SK-N-SH (cell line): ENCODE results near the gene EMILIN2. TPM values are rescaled to one million over a fixed set of nuclear protein-coding genes. Genes with fewer than 3 reads are reported as not detected.

ENCODE experiments used
- CTCF ChIA-PET: fragments of 300-600, 350-600 bp; formaldehyde crosslinking; extraction: SDS; loops from one replicate; lab custom pipeline; 2021; lab: Yijun Ruan, JAX
- POLR2A ChIA-PET: fragments of 350-600 bp; sonication (Branson Sonifier 250); formaldehyde crosslinking; extraction: SDS; loops from one replicate; lab custom pipeline; 2020; ENCODE audit warnings: antibody characterized with exemption, inconsistent platforms; lab: Yijun Ruan, JAX
- DNase-seq: peaks from one replicate; pipeline ENCODE4 v3.0.0; 2012
- H2AFZ ChIP-seq: fragments of 200-600 bp; sonication (generic); 2 replicates; pipeline ENCODE4 v1.8.1; 2016; ENCODE audit warnings: antibody characterized with exemption, mild to moderate bottlenecking, low read depth
- H3F3A ChIP-seq: fragments of 200-600 bp; sonication (generic); replicated peaks from 2 replicates; pipeline ENCODE3; 2016; ENCODE audit warnings: antibody characterized with exemption, mild to moderate bottlenecking; ENCODE audit not compliant: insufficient read depth
- H3K27ac ChIP-seq, 2 experiments: fragments of 200-500 bp in 1 of 2; fragments of 200-600 bp in 1 of 2; sonication (Bioruptor generic) in 1 of 2; sonication (generic), shearing (Covaris generic) in 1 of 2; 2 replicates each; pipeline versions ENCODE4 v1.5.1 to v1.6.1; 2014 to 2016; ENCODE audit warnings: low read depth in 2 of 2, inconsistent platforms in 1 of 2, low read length in 1 of 2, mild to moderate bottlenecking in 1 of 2, mixed read lengths in 1 of 2
- H3K27me3 ChIP-seq: fragments of 200-600 bp; sonication (generic), shearing (Covaris generic); 2 replicates; pipeline ENCODE4 v1.6.1; 2016; ENCODE audit warnings: mixed run types; ENCODE audit not compliant: insufficient read depth
- H3K36me3 ChIP-seq, 2 experiments: fragments of 200-500 bp in 1 of 2; fragments of 200-600 bp in 1 of 2; sonication (Bioruptor generic) in 1 of 2; sonication (generic) in 1 of 2; replicated peaks in 1 of 2; 2 replicates each; pipeline versions ENCODE3 to v1.5.1; 2014 to 2016; ENCODE audit warnings: low read length in 1 of 2, mild to moderate bottlenecking in 1 of 2; ENCODE audit not compliant: insufficient read depth in 2 of 2, control insufficient read depth in 1 of 2
- H3K4me1 ChIP-seq, 2 experiments: fragments of 200-500 bp in 1 of 2; fragments of 200-600 bp in 1 of 2; sonication (Bioruptor generic) in 1 of 2; sonication (generic), shearing (Covaris generic) in 1 of 2; 2 replicates each; pipeline versions ENCODE4 v1.5.1 to v1.6.1; 2014 to 2016; ENCODE audit warnings: low read depth in 1 of 2, low read length in 1 of 2, mixed run types in 1 of 2; ENCODE audit not compliant: insufficient read depth in 2 of 2, control insufficient read depth in 1 of 2
- H3K4me2 ChIP-seq: fragments of 200-600 bp; sonication (generic), shearing (Covaris generic); 2 replicates; pipeline ENCODE4 v1.6.1; 2017; ENCODE audit warnings: mixed run types
- H3K4me3 ChIP-seq, 2 experiments: fragments of 200-500 bp in 1 of 2; fragments of 200-600 bp in 1 of 2; sonication (Bioruptor generic) in 1 of 2; sonication (generic), shearing (Covaris generic) in 1 of 2; 2 replicates each; pipeline versions ENCODE4 v1.5.1 to v1.8.1; 2014 to 2016; ENCODE audit warnings: low read depth in 2 of 2, inconsistent platforms in 1 of 2, low read length in 1 of 2, mild to moderate bottlenecking in 1 of 2, mixed read lengths in 1 of 2, moderate library complexity in 1 of 2
- H3K79me2 ChIP-seq: fragments of 200-600 bp; sonication (generic); 2 replicates; pipeline ENCODE4 v1.8.1; 2017; ENCODE audit warnings: mild to moderate bottlenecking; ENCODE audit not compliant: insufficient read depth
- H3K9ac ChIP-seq: fragments of 200-600 bp; sonication (generic); 2 replicates; pipeline ENCODE4 v1.6.1; 2017; ENCODE audit warnings: mixed run types
- H3K9me2 ChIP-seq: fragments of 200-600 bp; sonication (generic); 2 replicates; pipeline ENCODE4 v1.6.1; 2017; ENCODE audit warnings: mixed run types
- H3K9me3 ChIP-seq: fragments of 200-600 bp; sonication (generic); 2 replicates; pipeline ENCODE4 v1.6.1; 2017; ENCODE audit warnings: mixed run types, mild to moderate bottlenecking, moderate library complexity
- H4K20me1 ChIP-seq: fragments of 200-600 bp; sonication (generic); 2 replicates; pipeline ENCODE4 v1.6.1; 2017; ENCODE audit warnings: mild to moderate bottlenecking, mixed run types; ENCODE audit not compliant: insufficient read depth
- CTCF ChIP-seq: fragments of 200-600 bp; sonication (generic); IDR thresholded peaks from 2 replicates; pipeline ENCODE4 v1.6.1; 2017; ENCODE audit warnings: antibody characterized with exemption, mild to moderate bottlenecking, moderate library complexity
- EP300 ChIP-seq, 2 experiments: IDR thresholded peaks; 2 replicates each; pipeline versions ENCODE4 v1.4.0 to v1.6.1; 2012; ENCODE audit warnings: borderline replicate concordance in 1 of 2, low read depth in 1 of 2, low read length in 1 of 2
- FOSL2 ChIP-seq: IDR thresholded peaks from 2 replicates; pipeline ENCODE4 v1.4.0; 2012; ENCODE audit warnings: low read depth, mild to moderate bottlenecking, moderate library complexity, borderline replicate concordance
- FOXM1 ChIP-seq: IDR thresholded peaks from 2 replicates; pipeline ENCODE4 v1.4.0; 2012; ENCODE audit warnings: low read depth, mild to moderate bottlenecking
- GABPA ChIP-seq: IDR thresholded peaks from 2 replicates; pipeline ENCODE4 v1.4.0; 2012; ENCODE audit warnings: low read depth, mild to moderate bottlenecking
- JUND ChIP-seq: IDR thresholded peaks from 2 replicates; pipeline ENCODE4 v1.4.0; 2012
- MAX ChIP-seq: IDR thresholded peaks from 2 replicates; pipeline ENCODE4 v1.4.0; 2012; ENCODE audit warnings: low read depth
- NFIC ChIP-seq: IDR thresholded peaks from 2 replicates; pipeline ENCODE4 v1.4.0; 2012; ENCODE audit warnings: borderline replicate concordance
- NRF1 ChIP-seq: IDR thresholded peaks from 2 replicates; pipeline ENCODE4 v1.6.1; 2012; ENCODE audit warnings: low read depth, mild to moderate bottlenecking, low read length
- POLR2AphosphoS5 ChIP-seq: IDR thresholded peaks from 2 replicates; pipeline ENCODE4 v1.6.1; 2012; ENCODE audit warnings: low read depth, low read length
- RAD21 ChIP-seq: IDR thresholded peaks from 2 replicates; pipeline ENCODE4 v1.6.1; 2012; ENCODE audit warnings: mild to moderate bottlenecking, low read length
- RCOR1 ChIP-seq: fragments of 150-350 bp; IDR thresholded peaks from 2 replicates; pipeline ENCODE4 v1.6.1; 2017; ENCODE audit warnings: antibody characterized with exemption, low read length
- REST ChIP-seq: IDR thresholded peaks from 2 replicates; pipeline ENCODE4 v1.6.1; 2012; ENCODE audit warnings: mild to moderate bottlenecking, low read depth, low read length, moderate library complexity
- RFX5 ChIP-seq: IDR thresholded peaks from 2 replicates; pipeline ENCODE4 v1.6.1; 2012; ENCODE audit warnings: mild to moderate bottlenecking, improper control_type of control experiment, low read length
- SMC3 ChIP-seq: IDR thresholded peaks from 2 replicates; pipeline ENCODE4 v1.6.1; 2012; ENCODE audit warnings: low read depth, low read length, improper control_type of control experiment
- TAF1 ChIP-seq: IDR thresholded peaks from 2 replicates; pipeline ENCODE4 v1.6.1; 2012; ENCODE audit warnings: low read depth, mild to moderate bottlenecking, low read length, moderate library complexity, borderline replicate concordance
- YY1 ChIP-seq: IDR thresholded peaks from 2 replicates; pipeline ENCODE4 v1.4.0; 2012; ENCODE audit warnings: low read depth, mild to moderate bottlenecking
- WGBS: methylation state at CpG from one replicate; pipeline ENCODE4 v1.1.6; 2017; ENCODE audit warnings: low lambda C conversion rate; 5-methylcytosine and 5-hydroxymethylcytosine counted together
- polyA plus RNA-seq, 3 experiments: library from polyadenylated mRNA; depleted of rRNA; stranded (reverse); fragments of >200 nt; gene quantifications; 2 replicates each; pipeline ENCODE4 v1.2.3, GENCODE V29; 2012
- TF ChIP-seq, protein P1 (sequence below): IDR thresholded peaks from 2 replicates; pipeline ENCODE4 v1.4.0; 2012; ENCODE audit warnings: low read depth, borderline replicate concordance
- TF ChIP-seq, protein P2 (sequence below): IDR thresholded peaks from 2 replicates; pipeline ENCODE4; 2012

EMILIN2 gene
- polyA plus RNA-seq, 1 of the 3 experiments (the other 2 are of a cell fraction) = 1.4 TPM

DNA sequence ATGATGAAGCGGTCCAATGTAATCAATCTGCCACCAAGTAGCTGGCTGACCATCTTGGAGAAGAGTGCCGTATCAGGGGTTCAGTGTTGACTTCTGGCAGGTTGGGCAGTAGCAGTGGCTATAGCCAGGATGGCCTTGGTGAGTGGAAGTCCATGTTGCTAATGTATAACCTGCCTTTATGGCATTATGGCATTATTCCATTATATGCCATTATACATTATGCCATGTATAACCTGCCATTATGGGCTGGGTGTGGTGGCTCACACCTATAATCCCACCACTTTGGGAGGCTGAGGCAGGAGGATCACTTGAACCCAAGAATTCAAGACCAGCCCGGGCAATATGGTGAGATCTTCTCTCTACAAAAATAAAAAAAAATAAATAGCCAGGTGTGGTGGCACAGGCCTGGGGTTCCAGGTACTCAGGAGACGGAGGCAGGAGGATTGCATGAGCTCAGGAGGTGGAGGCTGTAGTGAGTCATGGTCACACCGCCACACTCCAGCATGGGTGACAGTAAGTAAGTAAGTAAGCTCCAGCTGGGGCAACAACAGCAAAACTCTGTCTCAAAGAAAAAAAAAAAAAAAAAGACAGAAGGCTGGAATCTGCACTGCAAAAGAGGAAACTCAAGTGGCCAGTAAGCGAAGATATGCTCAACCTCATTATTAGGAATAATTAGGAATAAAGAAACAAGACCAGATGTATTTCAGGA lies 24.4 kb upstream of the EMILIN2 start (continued):
- TF ChIP-seq, protein P1, sequence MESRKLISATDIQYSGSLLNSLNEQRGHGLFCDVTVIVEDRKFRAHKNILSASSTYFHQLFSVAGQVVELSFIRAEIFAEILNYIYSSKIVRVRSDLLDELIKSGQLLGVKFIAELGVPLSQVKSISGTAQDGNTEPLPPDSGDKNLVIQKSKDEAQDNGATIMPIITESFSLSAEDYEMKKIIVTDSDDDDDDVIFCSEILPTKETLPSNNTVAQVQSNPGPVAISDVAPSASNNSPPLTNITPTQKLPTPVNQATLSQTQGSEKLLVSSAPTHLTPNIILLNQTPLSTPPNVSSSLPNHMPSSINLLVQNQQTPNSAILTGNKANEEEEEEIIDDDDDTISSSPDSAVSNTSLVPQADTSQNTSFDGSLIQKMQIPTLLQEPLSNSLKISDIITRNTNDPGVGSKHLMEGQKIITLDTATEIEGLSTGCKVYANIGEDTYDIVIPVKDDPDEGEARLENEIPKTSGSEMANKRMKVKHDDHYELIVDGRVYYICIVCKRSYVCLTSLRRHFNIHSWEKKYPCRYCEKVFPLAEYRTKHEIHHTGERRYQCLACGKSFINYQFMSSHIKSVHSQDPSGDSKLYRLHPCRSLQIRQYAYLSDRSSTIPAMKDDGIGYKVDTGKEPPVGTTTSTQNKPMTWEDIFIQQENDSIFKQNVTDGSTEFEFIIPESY = no peak
- TF ChIP-seq RCOR1 = no peak
- no peak for TF ChIP-seq EP300 (IDR thresholded peaks at IDR 0.05; ENCODE audit: borderline replicate concordance in 1 of 2, low read depth in 1 of 2, low read length in 1 of 2)
- TF ChIP-seq CTCF = no peak
- no peak for TF ChIP-seq RAD21
- TF ChIP-seq NRF1 = no peak
- TF ChIP-seq JUND = no peak
- no peak for TF ChIP-seq SMC3
- TF ChIP-seq MAX = no peak
- TF ChIP-seq POLR2AphosphoS5 = no peak

DNA sequence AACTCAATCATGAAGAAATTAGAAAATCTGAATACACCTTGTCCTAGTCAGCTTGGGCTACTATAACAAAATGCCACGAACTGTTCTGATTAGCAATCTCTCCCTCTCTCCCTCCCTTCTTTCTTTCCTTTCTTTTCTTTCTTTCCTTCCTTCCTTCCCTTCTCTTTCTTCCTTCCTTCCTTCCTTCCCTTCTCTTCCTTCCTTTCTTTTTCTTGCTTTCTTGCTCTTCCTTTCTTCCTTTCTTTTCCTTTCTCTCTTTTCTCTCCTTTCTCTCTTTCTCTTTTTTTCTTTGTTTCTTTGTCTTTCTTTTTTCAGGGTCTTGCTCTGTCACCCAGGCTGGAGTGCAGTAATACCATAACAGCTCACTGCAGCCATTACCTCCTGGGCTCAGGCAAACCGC lies 23.6 kb upstream of the EMILIN2 start:
- Histone ChIP-seq H3K4me2 (no peak overlapping the region), H3K4me1 (no peaks in the 10 kb centered on the region), H3F3A (no peaks in the 10 kb centered on the region), H3K9me2 (no peaks in the 10 kb centered on the region), H3K27ac (no peak overlapping the region), H3K27me3 (no peaks in the 10 kb centered on the region; the same call in 1 of the 2 replicates), H3K9me3 (no peaks in the 10 kb centered on the region), H3K9ac (no peak overlapping the region), H2AFZ (no peak overlapping the region), H3K36me3 (no peaks in the 10 kb centered on the region), H3K4me3 (no peak overlapping the region), H4K20me1 (no peaks in the 10 kb centered on the region), H3K79me2 (no peaks in the 10 kb centered on the region)
- WGBS = 19% methylated on average over 2 of the region's 2 CpGs
- no peak for DNase-seq
- ChIA-PET CTCF (no interaction called here), POLR2A (no interaction called here)
- TF ChIP-seq NFIC (no peak), JUND (no peak), POLR2AphosphoS5 (no peak), RAD21 (no peak), RFX5 (no peak), GABPA (no peak), FOXM1 (no peak), FOSL2 (no peak), TAF1 (no peak), YY1 (no peak), REST (no peak)
- TF ChIP-seq, protein P2, sequence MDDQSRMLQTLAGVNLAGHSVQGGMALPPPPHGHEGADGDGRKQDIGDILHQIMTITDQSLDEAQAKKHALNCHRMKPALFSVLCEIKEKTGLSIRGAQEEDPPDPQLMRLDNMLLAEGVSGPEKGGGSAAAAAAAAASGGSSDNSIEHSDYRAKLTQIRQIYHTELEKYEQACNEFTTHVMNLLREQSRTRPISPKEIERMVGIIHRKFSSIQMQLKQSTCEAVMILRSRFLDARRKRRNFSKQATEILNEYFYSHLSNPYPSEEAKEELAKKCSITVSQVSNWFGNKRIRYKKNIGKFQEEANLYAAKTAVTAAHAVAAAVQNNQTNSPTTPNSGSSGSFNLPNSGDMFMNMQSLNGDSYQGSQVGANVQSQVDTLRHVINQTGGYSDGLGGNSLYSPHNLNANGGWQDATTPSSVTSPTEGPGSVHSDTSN = no peak
- TF ChIP-seq, protein P1 = no peak
